ENCODE data around the gene PROB1.

Gene PROB1

GRCh38 chr5:139379626-139380449, 15.1 kb downstream of the PROB1 start:
- peaks cover 0 to 14% (median 8%) of the 10 kb centered on the region in 5 donors for H3K4me1 ChIP-seq (ENCODE audit: control insufficient read depth in 5 of 5, insufficient read depth in 5 of 5, low read length in 5 of 5)
- H3K4me3 ChIP-seq (ENCODE audit: low read depth in 1 of 5, low read length in 5 of 5), result no peak overlapping the region
- no peak overlapping the region for H3K9ac ChIP-seq (ENCODE audit: low read length in 5 of 5)

GRCh38 chr5:139378941-139379361, 16.0 kb downstream of the PROB1 start:
- H3K4me3 ChIP-seq (ENCODE audit: low read depth in 1 of 5, low read length in 5 of 5), result no peak overlapping the region
- peaks cover 0 to 14% (median 8%) of the 10 kb centered on the region in 5 donors for H3K36me3 ChIP-seq (ENCODE audit: control insufficient read depth in 5 of 5, insufficient read depth in 5 of 5, low read length in 5 of 5)
- no peak overlapping the region for H3K9ac ChIP-seq (ENCODE audit: low read length in 5 of 5)
- H3K9me3 ChIP-seq (ENCODE audit: control insufficient read depth in 5 of 5, low read length in 5 of 5), result no peaks in the 10 kb centered on the region
- H3K4me1 ChIP-seq (ENCODE audit: control insufficient read depth in 5 of 5, insufficient read depth in 5 of 5, low read length in 5 of 5), result peaks cover 0 to 5% (median under 1%) of the 10 kb centered on the region in 5 donors
- no peak overlapping the region for H3K27ac ChIP-seq (ENCODE audit: low read depth, low read length)
- no peaks in the 10 kb centered on the region for H3K27me3 ChIP-seq (ENCODE audit: control insufficient read depth in 5 of 5, insufficient read depth in 4 of 5, low read length in 5 of 5)

More at GRCh38 chr5:139379626-139380449, 15.1 kb downstream of the PROB1 start:
- Histone ChIP-seq H3K36me3 (ENCODE audit: control insufficient read depth in 5 of 5, insufficient read depth in 5 of 5, low read length in 5 of 5) (peaks cover 0 to 7% (median 3%) of the 10 kb centered on the region in 5 donors), H3K27me3 (ENCODE audit: control insufficient read depth in 5 of 5, insufficient read depth in 4 of 5, low read length in 5 of 5) (no peaks in the 10 kb centered on the region), H3K27ac (ENCODE audit: low read depth, low read length) (no peak overlapping the region), H3K9me3 (ENCODE audit: control insufficient read depth in 5 of 5, low read length in 5 of 5) (no peaks in the 10 kb centered on the region)

GRCh38 chr5:139378101-139378825, 16.6 kb downstream of the PROB1 start:
- H3K9me3 ChIP-seq (ENCODE audit: control insufficient read depth in 5 of 5, low read length in 5 of 5), result no peaks in the 10 kb centered on the region
- peaks cover 0 to 9% (median 6%) of the 10 kb centered on the region in 5 donors for H3K4me1 ChIP-seq (ENCODE audit: control insufficient read depth in 5 of 5, insufficient read depth in 5 of 5, low read length in 5 of 5)
- no peak overlapping the region for H3K4me3 ChIP-seq (ENCODE audit: low read depth in 1 of 5, low read length in 5 of 5)
- no peak overlapping the region for H3K27ac ChIP-seq (ENCODE audit: low read depth, low read length)
- H3K27me3 ChIP-seq (ENCODE audit: control insufficient read depth in 5 of 5, insufficient read depth in 4 of 5, low read length in 5 of 5), result no peaks in the 10 kb centered on the region
- H3K36me3 ChIP-seq (ENCODE audit: control insufficient read depth in 5 of 5, insufficient read depth in 5 of 5, low read length in 5 of 5), result peaks cover 0 to 20% (median 9%) of the 10 kb centered on the region in 5 donors
- H3K9ac ChIP-seq (ENCODE audit: low read length in 5 of 5), result no peak overlapping the region

- H3K9ac ChIP-seq (ENCODE audit: low read length in 5 of 5), result no peak overlapping the region
- peaks cover 0 to 17% (median 9%) of the 10 kb centered on the region in 5 donors for H3K4me1 ChIP-seq (ENCODE audit: control insufficient read depth in 5 of 5, insufficient read depth in 5 of 5, low read length in 5 of 5)
- H3K27me3 ChIP-seq (ENCODE audit: control insufficient read depth in 5 of 5, insufficient read depth in 4 of 5, low read length in 5 of 5), result no peaks in the 10 kb centered on the region
- no peak overlapping the region for H3K27ac ChIP-seq (ENCODE audit: low read depth, low read length)
- H3K36me3 ChIP-seq (ENCODE audit: control insufficient read depth in 5 of 5, insufficient read depth in 5 of 5, low read length in 5 of 5), result peaks cover 0 to 20% (median 9%) of the 10 kb centered on the region in 5 donors
- H3K4me3 ChIP-seq (ENCODE audit: low read depth in 1 of 5, low read length in 5 of 5), result no peak overlapping the region
- H3K9me3 ChIP-seq (ENCODE audit: control insufficient read depth in 5 of 5, low read length in 5 of 5), result no peaks in the 10 kb centered on the region
These were observed 17.7 kb downstream of the PROB1 start for GRCh38 chr5:139377226-139377625.

- no peak overlapping the region for H3K9ac ChIP-seq (ENCODE audit: low read length in 5 of 5)
- H3K4me3 ChIP-seq (ENCODE audit: low read depth in 1 of 5, low read length in 5 of 5), result no peak overlapping the region
- H3K4me1 ChIP-seq (ENCODE audit: control insufficient read depth in 5 of 5, insufficient read depth in 5 of 5, low read length in 5 of 5), result peaks cover 0 to 20% (median 9%) of the 10 kb centered on the region in 5 donors
- no peaks in the 10 kb centered on the region for H3K27me3 ChIP-seq (ENCODE audit: control insufficient read depth in 5 of 5, insufficient read depth in 4 of 5, low read length in 5 of 5)
- peaks cover 3 to 28% (median 18%) of the 10 kb centered on the region in 5 donors for H3K36me3 ChIP-seq (ENCODE audit: control insufficient read depth in 5 of 5, insufficient read depth in 5 of 5, low read length in 5 of 5)
- H3K27ac ChIP-seq (ENCODE audit: low read depth, low read length), result no peak overlapping the region
- H3K9me3 ChIP-seq (ENCODE audit: control insufficient read depth in 5 of 5, low read length in 5 of 5), result no peaks in the 10 kb centered on the region
These were observed 18.5 kb downstream of the PROB1 start for GRCh38 chr5:139376364-139376763.

- peaks cover 0 to 20% (median 9%) of the 10 kb centered on the region in 5 donors for H3K4me1 ChIP-seq (ENCODE audit: control insufficient read depth in 5 of 5, insufficient read depth in 5 of 5, low read length in 5 of 5)
- peaks cover 6 to 32% (median 23%) of the 10 kb centered on the region in 5 donors for H3K36me3 ChIP-seq (ENCODE audit: control insufficient read depth in 5 of 5, insufficient read depth in 5 of 5, low read length in 5 of 5)
- H3K9ac ChIP-seq (ENCODE audit: low read length in 5 of 5), result no peak overlapping the region
- H3K27me3 ChIP-seq (ENCODE audit: control insufficient read depth in 5 of 5, insufficient read depth in 4 of 5, low read length in 5 of 5), result no peaks in the 10 kb centered on the region
- no peaks in the 10 kb centered on the region for H3K9me3 ChIP-seq (ENCODE audit: control insufficient read depth in 5 of 5, low read length in 5 of 5)
- no peak overlapping the region for H3K27ac ChIP-seq (ENCODE audit: low read depth, low read length)
- H3K4me3 ChIP-seq (ENCODE audit: low read depth in 1 of 5, low read length in 5 of 5), result no peak overlapping the region
These were observed 20.0 kb downstream of the PROB1 start for GRCh38 chr5:139374909-139375308.

GRCh38 chr5:139371482-139372435, 23.1 kb downstream of the PROB1 start:
- Histone ChIP-seq H3K9me3 (ENCODE audit: control insufficient read depth in 5 of 5, low read length in 5 of 5) (no peaks in the 10 kb centered on the region), H3K9ac (ENCODE audit: low read length in 5 of 5) (no peak overlapping the region), H3K27me3 (ENCODE audit: control insufficient read depth in 5 of 5, insufficient read depth in 4 of 5, low read length in 5 of 5) (no peaks in the 10 kb centered on the region), H3K4me1 (ENCODE audit: control insufficient read depth in 5 of 5, insufficient read depth in 5 of 5, low read length in 5 of 5) (peaks cover 0 to 20% (median 6%) of the 10 kb centered on the region in 5 donors), H3K27ac (ENCODE audit: low read depth, low read length) (no peak overlapping the region), H3K4me3 (ENCODE audit: low read depth in 1 of 5, low read length in 5 of 5) (no peak overlapping the region), H3K36me3 (ENCODE audit: control insufficient read depth in 5 of 5, insufficient read depth in 5 of 5, low read length in 5 of 5) (peaks cover 24 to 55% (median 44%) of the 10 kb centered on the region in 5 donors)

- Histone ChIP-seq H3K4me1 (ENCODE audit: control insufficient read depth in 5 of 5, insufficient read depth in 5 of 5, low read length in 5 of 5) (peaks cover 0 to 20% (median 6%) of the 10 kb centered on the region in 5 donors), H3K4me3 (ENCODE audit: low read depth in 1 of 5, low read length in 5 of 5) (no peak overlapping the region), H3K36me3 (ENCODE audit: control insufficient read depth in 5 of 5, insufficient read depth in 5 of 5, low read length in 5 of 5) (peaks cover 33 to 71% (median 57%) of the 10 kb centered on the region in 5 donors), H3K27ac (ENCODE audit: low read depth, low read length) (no peak overlapping the region), H3K9ac (ENCODE audit: low read length in 5 of 5) (no peak overlapping the region), H3K9me3 (ENCODE audit: control insufficient read depth in 5 of 5, low read length in 5 of 5) (no peaks in the 10 kb centered on the region), H3K27me3 (ENCODE audit: control insufficient read depth in 5 of 5, insufficient read depth in 4 of 5, low read length in 5 of 5) (no peaks in the 10 kb centered on the region)
These were observed 25.7 kb downstream of the PROB1 start for GRCh38 chr5:139369181-139369580.

GRCh38 chr5:139368613-139369012, 26.3 kb downstream of the PROB1 start:
- Histone ChIP-seq H3K9ac (ENCODE audit: low read length in 5 of 5) (no peak overlapping the region), H3K9me3 (ENCODE audit: control insufficient read depth in 5 of 5, low read length in 5 of 5) (no peaks in the 10 kb centered on the region), H3K27ac (ENCODE audit: low read depth, low read length) (no peak overlapping the region), H3K4me3 (ENCODE audit: low read depth in 1 of 5, low read length in 5 of 5) (no peak overlapping the region), H3K27me3 (ENCODE audit: control insufficient read depth in 5 of 5, insufficient read depth in 4 of 5, low read length in 5 of 5) (no peaks in the 10 kb centered on the region), H3K36me3 (ENCODE audit: control insufficient read depth in 5 of 5, insufficient read depth in 5 of 5, low read length in 5 of 5) (peaks cover 39 to 73% (median 59%) of the 10 kb centered on the region in 5 donors), H3K4me1 (ENCODE audit: control insufficient read depth in 5 of 5, insufficient read depth in 5 of 5, low read length in 5 of 5) (peaks cover 0 to 17% (median 4%) of the 10 kb centered on the region in 5 donors)

Data from subcutaneous abdominal adipose tissue (tissue), 5 donors.